Smooth muscle cell (in vitro differentiated cells): ENCODE results near the gene VHLL. TPM values are rescaled to one million over a fixed set of nuclear protein-coding genes. Genes with fewer than 3 reads are reported as not detected.

Source experiments
- DNase-seq: peaks from one replicate; lab custom pipeline; 2025; ENCODE audit not compliant: unreplicated experiment; lab: John Stamatoyannopoulos, UW
- H2AFZ ChIP-seq: fragments of 200-600 bp; sonication (generic); 2 replicates; pipeline ENCODE4 v1.6.0; 2016; ENCODE audit warnings: antibody characterized with exemption, low read depth, mild to moderate bottlenecking
- H3F3A ChIP-seq: fragments of 200-600 bp; sonication (generic); 2 replicates; pipeline ENCODE4 v1.6.0; 2017; ENCODE audit warnings: antibody characterized with exemption, low read depth
- H3K27ac ChIP-seq: fragments of 200-600 bp; sonication (generic); 2 replicates; pipeline ENCODE4 v1.5.1; 2016; ENCODE audit warnings: low read depth, mild to moderate bottlenecking
- H3K27me3 ChIP-seq: fragments of 200-600 bp; sonication (generic); 2 replicates; pipeline ENCODE4 v1.6.1; 2016; ENCODE audit warnings: low read depth, mild to moderate bottlenecking
- H3K36me3 ChIP-seq: fragments of 200-600 bp; sonication (generic); 2 replicates; pipeline ENCODE4 v1.5.1; 2016; ENCODE audit warnings: low read depth
- H3K4me1 ChIP-seq: fragments of 200-600 bp; sonication (generic); 2 replicates; pipeline ENCODE4 v1.5.1; 2016; ENCODE audit warnings: low read depth
- H3K4me2 ChIP-seq: fragments of 200-600 bp; sonication (generic); 2 replicates; pipeline ENCODE4 v1.6.0; 2016; ENCODE audit warnings: mild to moderate bottlenecking
- H3K4me3 ChIP-seq: fragments of 200-600 bp; sonication (generic); 2 replicates; pipeline ENCODE4 v1.5.1; 2016; ENCODE audit warnings: mild to moderate bottlenecking
- H3K79me2 ChIP-seq: fragments of 200-600 bp; sonication (generic); 2 replicates; pipeline ENCODE4 v1.6.0; 2016; ENCODE audit warnings: low read depth, mild to moderate bottlenecking
- H3K9ac ChIP-seq: fragments of 200-600 bp; sonication (generic); 2 replicates; pipeline ENCODE4 v1.6.0; 2016; ENCODE audit warnings: low read depth
- H3K9me3 ChIP-seq: fragments of 200-600 bp; sonication (generic); replicated peaks from 2 replicates; pipeline ENCODE4 v1.5.1; 2016; ENCODE audit warnings: low read depth
- H4K20me1 ChIP-seq: fragments of 200-600 bp; sonication (generic); 2 replicates; pipeline ENCODE4 v1.6.0; 2016; ENCODE audit warnings: low read depth
- CTCF ChIP-seq: fragments of 200-600 bp; sonication (generic); IDR thresholded peaks from 2 replicates; pipeline ENCODE4 v1.5.1; 2017; ENCODE audit warnings: borderline replicate concordance, mild to moderate bottlenecking, antibody characterized with exemption; ENCODE audit not compliant: insufficient read depth, poor library complexity, severe bottlenecking
- WGBS: methylation state at CpG from one replicate; pipeline ENCODE4 v1.1.7; 2016; ENCODE audit warnings: low lambda C conversion rate; 5-methylcytosine and 5-hydroxymethylcytosine counted together
- polyA plus RNA-seq: library from polyadenylated mRNA; unstranded; fragments of >200 nt; fragmentation: Nextera tagmentation; extraction: Ambion mirVana; gene quantifications from 2 replicates; pipeline ENCODE4 v1.2.1, GENCODE V29; 2016
- total RNA-seq: library from RNA; depleted of rRNA; stranded (reverse); fragments of >200 nt; gene quantifications from 2 replicates; pipeline ENCODE4 v1.2.3, GENCODE V29; 2014

The VHLL gene
- total and polyA plus RNA-seq, 2 experiments from 2014 or later = not detected

- Histone ChIP-seq H3K79me2 (peaks cover 3% of the 10 kb centered on the region), H2AFZ (no peak overlapping the region), H3F3A (peaks cover 7% of the 10 kb centered on the region), H3K4me2 (no peak overlapping the region), H3K27me3 (no peaks in the 10 kb centered on the region), H3K4me1 (no peaks in the 10 kb centered on the region), H4K20me1 (peaks cover 6% of the 10 kb centered on the region), H3K36me3 (peaks cover 59% of the 10 kb centered on the region), H3K4me3 (no peak overlapping the region), H3K9me3 (no peaks in the 10 kb centered on the region), H3K9ac (no peak overlapping the region), H3K27ac (no peak overlapping the region)
- DNase-seq = no peak
- 92% methylated on average over 3 of the region's 3 CpGs for WGBS
- no peak for TF ChIP-seq CTCF
These were observed 21.5 kb upstream of the VHLL start for GRCh38 chr1:156320560-156320959.

GRCh38 chr1:156319664-156320063 lies 20.6 kb upstream of the VHLL start:
- peak; percentile 71 for TF ChIP-seq CTCF
- Histone ChIP-seq H3K4me1 (no peaks in the 10 kb centered on the region), H3K9me3 (no peaks in the 10 kb centered on the region), H3K4me3 (no peak overlapping the region), H3K27me3 (no peaks in the 10 kb centered on the region), H3K79me2 (peaks cover 3% of the 10 kb centered on the region), H2AFZ (no peak overlapping the region), H3F3A (peaks cover 7% of the 10 kb centered on the region), H3K9ac (no peak overlapping the region), H3K27ac (no peak overlapping the region), H3K36me3 (peaks cover 61% of the 10 kb centered on the region), H3K4me2 (no peak overlapping the region), H4K20me1 (peaks cover 6% of the 10 kb centered on the region)
- DNase-seq = no peak
- WGBS = 96% methylated on average over 1 of the region's 1 CpG

- Histone ChIP-seq H3K9ac (no peak overlapping the region), H3K4me3 (no peak overlapping the region), H3K27me3 (no peaks in the 10 kb centered on the region), H2AFZ (no peak overlapping the region), H4K20me1 (peaks cover 6% of the 10 kb centered on the region), H3K4me2 (no peak overlapping the region), H3K4me1 (no peaks in the 10 kb centered on the region), H3K9me3 (no peaks in the 10 kb centered on the region), H3K79me2 (peaks cover under 1% of the 10 kb centered on the region), H3K27ac (no peak overlapping the region), H3K36me3 (peaks cover 53% of the 10 kb centered on the region), H3F3A (peaks cover 7% of the 10 kb centered on the region)
- 98% methylated on average over 7 of the region's 7 CpGs for WGBS
- DNase-seq = no peak
- TF ChIP-seq CTCF = no peak
These were observed 17.8 kb upstream of the VHLL start for GRCh38 chr1:156316909-156317308.

GRCh38 chr1:156310962-156311361 lies 11.9 kb upstream of the VHLL start:
- Histone ChIP-seq H3K27me3 (no peaks in the 10 kb centered on the region), H3K79me2 (no peaks in the 10 kb centered on the region), H3K4me1 (no peaks in the 10 kb centered on the region), H3K4me3 (no peak overlapping the region), H3K27ac (no peak overlapping the region), H3K9ac (no peak overlapping the region), H3K9me3 (no peaks in the 10 kb centered on the region), H2AFZ (no peak overlapping the region), H3F3A (no peaks in the 10 kb centered on the region), H4K20me1 (peaks cover 6% of the 10 kb centered on the region), H3K36me3 (peaks cover 24% of the 10 kb centered on the region), H3K4me2 (no peak overlapping the region)
- no peak for DNase-seq
- TF ChIP-seq CTCF = no peak
- WGBS = 96% methylated on average over 6 of the region's 6 CpGs
